M059J (cell line): Measurements from ENCODE around the gene SPATA25. TPM values are rescaled to one million over a fixed set of nuclear protein-coding genes. Genes with fewer than 3 reads are reported as not detected.
"Not testable (repeated sequence)": the region's sequence is repeated elsewhere in the genome, so short reads cannot be mapped to it uniquely, and the experiment has no call there.

Experiments
- DNase-seq: peaks from one replicate; pipeline ENCODE4 v3.0.0-alpha.2; 2012; ENCODE audit warnings: low read depth
- total RNA-seq: library from RNA; depleted of rRNA; stranded (reverse); fragments of >200 nt; shearing (Covaris generic); gene quantifications from 2 replicates; pipeline ENCODE4 v1.2.3, GENCODE V29; 2014; rRNA removed

The SPATA25 gene, protein sequence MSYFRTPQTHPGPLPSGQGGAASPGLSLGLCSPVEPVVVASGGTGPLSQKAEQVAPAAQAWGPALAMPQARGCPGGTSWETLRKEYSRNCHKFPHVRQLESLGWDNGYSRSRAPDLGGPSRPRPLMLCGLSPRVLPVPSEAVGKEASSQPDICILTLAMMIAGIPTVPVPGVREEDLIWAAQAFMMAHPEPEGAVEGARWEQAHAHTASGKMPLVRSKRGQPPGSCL
- 0.52 TPM in 1 of 2 replicates, not detected in the other for total RNA-seq

DNA sequence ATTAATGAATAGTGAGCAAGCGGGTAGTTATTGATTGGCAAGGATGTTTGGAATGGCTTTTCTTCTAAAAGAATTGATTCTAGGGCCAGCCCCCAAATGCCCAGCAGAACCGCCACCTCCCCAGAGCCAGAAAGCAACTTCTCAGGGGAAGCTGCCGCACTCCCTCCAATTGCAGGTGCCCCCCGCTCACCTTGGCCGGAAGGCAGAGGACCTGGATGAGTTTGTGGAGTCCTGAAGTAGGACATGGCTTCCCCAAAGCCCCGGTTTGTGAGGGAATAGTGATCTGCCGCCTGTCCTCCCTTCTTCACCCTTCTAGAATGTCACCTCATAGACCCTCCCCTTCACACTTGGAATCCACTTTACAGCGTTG is at the start of gene SPATA25:
SPATA25 (minus strand) TSS at position 277 of the 370 bp plus-strand sequence; CDS start at position 245, 32 bp downstream.
- DNase-seq, result no peak

DNA sequence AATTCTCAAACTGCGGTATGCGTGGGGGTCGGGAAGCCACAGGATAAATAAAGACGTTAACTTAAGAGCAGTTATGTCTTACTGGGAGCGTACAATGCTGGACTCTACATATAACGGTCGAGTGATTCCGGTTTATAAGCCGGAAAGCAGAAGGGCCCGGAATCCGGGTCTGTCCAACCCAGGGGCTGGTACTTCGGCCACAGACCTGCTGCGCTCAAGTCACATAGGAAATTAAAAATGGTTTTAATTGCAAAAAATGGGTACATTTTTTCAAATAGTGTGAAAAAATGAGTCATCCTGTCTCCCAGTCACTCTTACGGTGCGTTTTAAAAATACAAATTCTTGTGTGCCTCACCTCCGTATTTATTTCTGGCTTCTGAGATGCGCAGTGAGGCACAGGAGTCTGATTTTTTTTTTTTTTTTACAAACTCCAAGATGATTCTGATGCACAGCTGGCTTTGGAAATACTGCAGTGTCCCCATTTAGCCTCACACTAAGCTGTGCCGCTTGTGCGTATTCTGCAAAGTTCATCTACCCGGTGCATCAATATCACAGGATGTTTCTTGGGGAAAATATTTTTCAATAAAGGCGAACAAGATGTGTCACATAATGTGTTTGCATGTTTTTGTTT is 48.1 kb upstream of the SPATA25 start:
- no peak for DNase-seq

DNA sequence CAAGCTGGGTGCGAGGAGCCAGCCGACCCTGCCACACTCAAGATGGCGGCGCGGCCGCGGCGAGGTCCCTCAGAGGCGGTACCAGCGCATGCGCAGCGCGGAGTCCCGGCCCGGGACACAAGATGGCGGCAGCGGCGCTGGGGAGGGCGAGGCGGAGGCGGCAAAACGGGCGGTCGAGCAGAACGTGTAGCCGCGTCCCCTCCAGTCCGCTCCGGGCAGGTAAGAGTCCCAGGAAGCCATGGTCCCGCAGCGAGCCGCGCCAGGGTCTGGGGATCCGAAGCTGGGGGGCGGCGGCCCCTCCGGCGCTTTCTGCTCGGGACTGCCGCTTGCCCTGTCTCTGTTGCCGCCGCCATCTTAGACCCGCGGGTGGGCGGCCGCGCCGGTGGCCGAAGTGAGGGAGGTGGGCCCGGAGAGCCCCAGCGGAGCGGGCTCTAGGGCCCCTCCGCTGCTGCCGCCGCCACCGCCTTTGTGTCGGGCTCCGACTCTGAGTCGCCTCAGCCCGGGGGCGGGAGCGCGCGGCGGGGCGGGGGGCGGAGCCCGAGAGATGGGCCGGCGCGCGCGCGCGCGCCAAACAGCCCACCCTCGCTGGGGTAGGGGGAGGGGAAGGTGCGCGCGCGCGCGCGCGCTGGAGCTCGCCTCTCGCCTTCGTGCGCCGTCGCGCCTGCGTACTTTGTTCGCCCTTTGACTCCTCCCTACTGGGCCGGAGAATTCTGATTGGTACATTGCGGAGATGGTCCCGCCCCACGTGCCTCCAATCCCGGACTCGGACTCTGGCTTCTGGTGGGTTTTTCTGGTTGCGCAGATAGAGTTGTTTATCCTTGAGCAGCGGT is 47.4 kb upstream of the SPATA25 start, which contains the start of gene PCIF1:
PCIF1 (plus strand) TSS at position 98 of the 830 bp plus-strand sequence. CDS start 4,317 bp downstream, outside the sequence.
- peak; percentile 98 for DNase-seq

DNA sequence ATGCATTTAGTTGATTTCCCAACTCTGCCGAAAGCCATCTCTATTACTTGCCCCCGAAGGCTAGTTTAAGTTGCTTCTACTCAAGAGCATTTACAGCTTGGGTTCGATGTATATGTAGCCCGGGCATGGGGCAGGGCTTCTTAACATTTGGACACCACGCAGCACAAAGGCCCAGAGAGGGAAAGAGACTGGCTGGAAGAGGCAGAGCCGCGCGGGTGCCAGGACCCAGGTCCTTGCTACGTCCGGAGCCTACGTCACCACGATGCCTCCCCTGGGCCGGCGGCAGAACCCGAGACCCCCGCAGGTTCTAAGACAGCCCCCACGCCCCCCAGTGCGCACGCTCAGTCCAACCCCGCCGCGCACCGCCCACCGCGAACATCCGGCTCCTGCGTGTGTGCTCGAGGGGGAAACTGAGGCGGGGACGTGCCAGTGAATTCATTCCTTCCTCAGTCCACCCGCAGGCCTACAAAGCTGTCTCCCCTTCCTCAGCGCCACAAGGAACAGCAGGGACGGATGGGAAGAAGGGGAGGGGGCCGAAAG is 46.7 kb upstream of the SPATA25 start:
- DNase-seq, result peak; percentile 45

DNA sequence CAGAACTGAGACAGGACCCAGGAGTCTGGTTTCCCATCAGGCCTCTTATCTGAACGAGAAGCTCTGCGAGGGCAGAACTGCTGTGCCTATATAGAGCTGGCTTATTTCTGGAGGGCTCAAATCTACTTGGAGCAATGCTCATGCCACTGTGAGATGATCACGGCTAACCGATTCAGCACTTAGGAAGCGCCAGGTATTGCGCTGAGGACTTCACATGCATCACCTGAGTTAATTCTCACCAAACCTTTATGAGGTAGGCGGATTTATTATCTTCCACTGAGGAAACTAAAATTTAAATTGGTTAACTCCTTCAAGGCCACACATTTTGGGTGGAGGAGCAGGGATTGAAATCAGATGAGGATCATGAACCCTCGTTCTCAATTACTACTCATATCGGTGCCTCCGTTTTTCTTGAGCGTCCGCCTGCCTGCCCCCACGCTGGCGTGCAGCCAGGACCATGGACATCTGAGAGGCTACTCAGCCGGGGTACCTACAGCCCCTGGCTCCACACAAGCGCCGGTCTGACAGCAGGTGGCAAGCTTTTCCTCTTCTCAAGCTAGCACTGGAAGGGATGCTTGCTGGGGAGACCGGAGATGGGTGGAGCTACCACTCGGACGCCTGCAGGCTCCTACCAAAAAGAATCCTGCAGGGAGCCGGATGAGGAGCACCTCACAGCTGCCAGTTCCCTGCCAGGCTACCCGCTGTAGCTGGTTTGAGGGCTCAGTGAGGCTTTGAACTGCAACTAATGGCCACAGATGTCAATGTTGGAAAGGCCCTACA is 46.0 kb upstream of the SPATA25 start:
- DNase-seq, result peak; percentile 71

DNA sequence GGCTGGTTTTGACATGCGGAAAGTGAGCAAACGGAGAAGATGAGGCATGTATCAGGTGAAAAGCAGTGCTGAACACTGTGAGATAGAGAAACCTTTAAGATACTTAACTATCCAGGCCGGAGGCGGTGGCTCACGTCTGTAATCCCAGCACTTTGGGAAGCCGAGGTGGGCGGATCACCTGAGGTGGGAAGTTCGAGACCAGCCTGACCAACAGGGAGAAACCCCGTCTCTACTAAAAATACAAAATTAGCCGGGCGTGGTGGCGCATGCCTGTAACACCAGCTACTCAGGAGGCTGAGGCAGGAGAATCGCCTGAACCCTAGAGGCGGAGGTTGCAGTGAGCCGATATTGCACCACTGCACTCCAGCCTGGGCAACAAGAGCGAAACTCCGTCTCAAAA is 44.3 kb upstream of the SPATA25 start:
- not testable (repeated sequence) for DNase-seq

DNA sequence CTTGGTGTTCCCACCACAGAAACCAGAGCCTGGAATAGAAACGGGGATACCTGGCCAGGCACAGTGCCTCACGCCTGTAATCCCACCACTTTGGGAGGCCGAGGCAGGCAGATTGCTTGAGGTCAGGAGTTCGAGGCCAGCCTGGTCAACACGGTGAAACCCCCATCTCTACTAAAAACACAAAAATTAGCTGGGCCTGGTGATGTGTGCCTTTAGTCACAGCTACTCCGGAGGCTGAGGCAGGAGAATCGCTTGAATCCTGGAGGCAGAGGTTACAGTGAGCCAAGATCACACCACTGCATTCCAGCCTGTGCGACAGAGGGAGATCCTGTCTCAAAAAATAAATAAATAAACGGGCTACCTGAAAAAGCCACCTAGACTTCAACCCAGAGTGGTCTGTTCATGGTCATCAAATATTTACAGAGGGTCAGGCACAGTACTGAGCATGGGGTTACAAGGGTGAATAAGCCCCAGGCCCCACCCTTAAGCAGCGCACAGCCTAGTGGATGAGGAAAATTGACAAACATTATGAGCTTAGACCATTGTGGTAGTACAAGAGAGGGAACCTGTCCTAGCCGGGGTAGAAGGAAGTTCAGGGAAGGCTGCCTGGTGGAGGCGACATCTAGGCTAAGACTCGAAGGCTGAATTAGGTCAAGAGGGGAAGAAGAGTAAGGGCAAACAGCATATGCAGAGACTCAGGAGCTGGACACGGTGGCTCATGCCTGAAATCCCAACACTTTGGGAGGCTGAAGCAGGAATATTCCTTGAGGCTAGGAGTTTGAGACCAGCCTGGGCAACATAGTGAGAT is 39.9 kb upstream of the SPATA25 start:
- no peak for DNase-seq

DNA sequence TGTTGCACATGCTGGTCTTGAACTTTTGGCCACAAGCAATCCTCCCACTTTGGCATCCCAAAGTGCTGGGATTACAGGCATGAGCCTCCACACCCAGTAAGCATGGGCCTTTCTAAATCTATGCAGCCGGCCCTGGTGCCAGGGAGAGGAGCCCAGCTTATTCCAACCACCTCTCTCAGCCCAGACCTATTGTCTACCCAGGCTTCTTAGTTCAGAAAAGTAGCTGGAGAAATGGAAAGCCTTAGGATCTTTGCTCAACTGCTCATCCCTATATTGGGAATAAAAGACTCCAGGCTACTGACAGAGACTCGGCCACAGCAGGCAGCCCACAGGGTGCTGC is 39.3 kb upstream of the SPATA25 start:
- DNase-seq, result no peak

DNA sequence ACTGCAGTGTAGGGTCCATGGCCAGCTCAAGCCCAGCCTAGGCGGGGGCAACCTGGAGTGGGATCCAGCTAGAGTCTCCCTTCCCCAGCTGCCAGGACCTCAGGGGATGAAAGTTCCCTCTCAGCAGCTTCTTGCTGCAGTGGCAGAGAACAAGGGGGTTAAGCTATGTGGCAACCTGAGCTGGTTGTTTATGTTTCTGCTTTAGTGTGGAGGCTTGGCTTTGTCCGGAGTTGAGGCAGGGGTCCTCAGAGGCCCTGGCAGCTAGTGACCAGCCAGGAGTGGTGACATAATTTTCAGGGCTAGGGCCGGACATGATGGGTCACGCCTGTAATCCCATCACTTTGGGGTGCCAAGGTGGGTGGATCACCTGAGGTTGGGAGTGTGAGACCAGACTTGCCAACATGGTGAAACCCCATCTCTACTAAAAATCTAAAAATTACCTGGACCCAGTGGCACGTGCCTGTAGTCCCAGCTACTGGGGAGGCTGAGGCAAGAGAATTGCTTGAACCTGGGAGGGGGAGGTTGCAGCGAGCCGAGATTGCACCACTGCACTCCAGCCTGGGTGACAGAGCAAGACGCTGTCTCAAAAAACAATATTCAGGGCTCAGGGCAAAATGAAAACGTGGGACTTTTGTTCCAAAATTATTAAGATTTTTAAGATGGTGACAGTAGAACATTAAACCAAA is 38.5 kb upstream of the SPATA25 start:
- DNase-seq, result no peak

DNA sequence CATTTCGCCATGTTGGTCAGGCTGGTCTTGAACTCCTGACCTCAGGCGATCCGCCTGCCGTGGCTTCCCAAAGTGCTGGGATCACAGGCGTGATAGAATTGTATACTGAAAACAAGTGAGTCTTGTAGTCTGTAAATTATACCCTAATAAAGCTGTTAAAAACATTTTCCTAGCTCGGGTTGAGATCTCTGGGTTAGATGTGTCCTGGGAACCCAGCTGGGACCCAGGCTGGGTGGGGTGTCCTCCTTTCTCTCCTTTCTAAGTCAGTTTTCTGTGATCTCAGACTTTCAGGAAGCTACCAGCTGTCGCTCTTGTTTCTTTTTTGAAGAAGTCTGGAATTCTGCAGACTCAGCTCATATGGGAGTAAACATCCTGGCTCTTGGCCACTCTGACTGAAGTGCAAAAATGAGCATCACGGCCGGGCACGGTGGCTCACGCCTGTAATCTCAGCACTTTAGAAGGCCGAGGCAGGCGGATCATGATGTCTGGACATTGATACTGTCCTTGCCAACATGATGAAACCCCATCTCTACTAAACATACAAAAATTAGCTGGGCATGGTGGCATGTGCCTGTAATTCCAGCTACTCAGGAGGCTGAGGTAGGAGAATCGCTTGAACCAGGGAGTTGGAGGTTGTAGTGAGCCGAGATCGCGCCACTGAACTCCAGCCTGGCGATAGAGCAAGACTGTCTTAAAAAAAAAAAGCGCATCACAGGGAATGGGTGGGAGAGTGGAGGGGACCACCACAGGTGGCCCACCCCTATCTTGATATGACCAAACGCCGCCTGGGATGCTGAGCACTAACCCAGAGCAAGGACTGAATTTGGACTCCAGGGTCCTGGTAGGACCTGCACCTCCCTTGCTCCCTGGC is 37.2 kb upstream of the SPATA25 start:
- peak; percentile 52 for DNase-seq

DNA sequence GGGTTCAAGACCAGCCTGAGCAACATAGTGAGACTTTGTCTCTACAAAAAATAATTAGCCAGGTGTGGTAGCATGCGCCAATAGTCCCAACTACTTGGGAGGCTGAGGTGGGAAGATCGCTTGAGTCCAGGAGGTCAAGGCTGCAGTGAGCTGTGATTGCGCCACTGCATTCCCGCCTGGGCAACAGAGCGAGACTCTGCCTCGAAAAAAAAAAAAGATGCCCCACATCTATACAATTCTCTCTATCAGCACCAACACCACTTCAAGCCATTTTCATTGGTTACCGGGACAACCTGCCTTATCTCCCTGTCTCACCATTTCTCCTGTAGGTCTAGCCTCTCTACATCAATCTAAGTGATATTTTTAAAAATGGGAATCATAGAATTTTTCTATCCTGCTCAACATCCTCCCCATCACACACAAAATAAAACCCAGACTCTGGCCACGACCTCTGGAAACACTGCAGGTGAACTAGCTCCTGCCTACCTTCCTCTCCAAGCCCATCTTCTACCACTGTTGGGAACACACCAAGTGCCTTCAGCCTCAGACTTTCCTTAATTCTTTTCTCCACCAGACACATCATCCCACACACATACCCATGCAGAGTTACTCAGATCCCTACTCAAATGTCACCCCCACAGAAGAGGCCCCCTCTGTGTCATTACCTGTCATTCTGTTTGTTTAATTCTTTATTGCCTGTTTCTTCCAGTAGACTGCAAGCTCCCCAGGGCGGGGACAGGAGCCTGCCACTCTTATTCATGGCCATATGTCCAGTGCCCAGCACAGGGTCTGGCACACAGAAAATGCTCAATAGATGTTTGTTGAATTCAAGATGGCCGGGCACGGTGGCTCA is 34.1 kb upstream of the SPATA25 start:
- no peak for DNase-seq

DNA sequence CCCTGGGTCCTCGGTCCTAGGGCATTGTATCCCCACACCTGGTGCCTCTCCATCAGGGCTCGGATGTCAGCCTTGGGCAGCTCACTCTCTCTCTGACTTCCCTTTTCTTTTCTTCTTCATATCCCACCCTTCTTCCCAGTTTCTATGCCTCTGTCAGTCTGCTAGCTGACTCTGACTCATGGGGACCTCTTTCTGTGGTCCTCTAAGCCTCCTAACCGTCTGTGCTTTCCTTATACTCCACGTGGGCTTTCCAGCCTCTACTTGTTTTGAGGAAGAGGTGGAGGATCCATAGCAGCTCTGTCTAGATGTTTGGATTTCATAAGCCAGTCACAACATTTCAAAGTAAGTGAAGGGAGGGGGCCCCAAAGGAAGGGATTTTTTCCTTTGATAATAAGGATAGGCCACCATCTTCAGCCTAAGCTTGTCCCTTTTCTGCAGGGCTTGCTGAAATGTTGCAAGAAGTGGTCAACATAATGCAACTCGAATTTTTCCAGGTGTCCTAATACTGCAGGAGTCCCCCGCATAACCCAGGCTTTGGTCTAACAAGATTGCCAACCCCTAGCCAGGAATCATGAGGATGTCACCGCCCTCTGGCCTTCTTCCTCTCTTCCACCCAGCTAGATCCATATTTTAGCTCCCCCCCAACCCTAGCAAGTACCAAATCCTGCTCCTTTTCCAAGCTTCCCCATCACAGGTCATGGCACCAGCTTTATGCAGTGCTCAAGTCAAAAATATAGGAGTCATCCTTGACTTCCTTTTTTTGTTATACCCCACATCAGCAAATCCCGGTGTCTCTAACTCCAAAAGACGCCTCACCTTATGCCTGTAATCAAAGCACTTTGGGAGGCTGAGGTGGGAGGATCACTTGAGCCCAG is 33.3 kb upstream of the SPATA25 start:
- DNase-seq, result no peak

DNA sequence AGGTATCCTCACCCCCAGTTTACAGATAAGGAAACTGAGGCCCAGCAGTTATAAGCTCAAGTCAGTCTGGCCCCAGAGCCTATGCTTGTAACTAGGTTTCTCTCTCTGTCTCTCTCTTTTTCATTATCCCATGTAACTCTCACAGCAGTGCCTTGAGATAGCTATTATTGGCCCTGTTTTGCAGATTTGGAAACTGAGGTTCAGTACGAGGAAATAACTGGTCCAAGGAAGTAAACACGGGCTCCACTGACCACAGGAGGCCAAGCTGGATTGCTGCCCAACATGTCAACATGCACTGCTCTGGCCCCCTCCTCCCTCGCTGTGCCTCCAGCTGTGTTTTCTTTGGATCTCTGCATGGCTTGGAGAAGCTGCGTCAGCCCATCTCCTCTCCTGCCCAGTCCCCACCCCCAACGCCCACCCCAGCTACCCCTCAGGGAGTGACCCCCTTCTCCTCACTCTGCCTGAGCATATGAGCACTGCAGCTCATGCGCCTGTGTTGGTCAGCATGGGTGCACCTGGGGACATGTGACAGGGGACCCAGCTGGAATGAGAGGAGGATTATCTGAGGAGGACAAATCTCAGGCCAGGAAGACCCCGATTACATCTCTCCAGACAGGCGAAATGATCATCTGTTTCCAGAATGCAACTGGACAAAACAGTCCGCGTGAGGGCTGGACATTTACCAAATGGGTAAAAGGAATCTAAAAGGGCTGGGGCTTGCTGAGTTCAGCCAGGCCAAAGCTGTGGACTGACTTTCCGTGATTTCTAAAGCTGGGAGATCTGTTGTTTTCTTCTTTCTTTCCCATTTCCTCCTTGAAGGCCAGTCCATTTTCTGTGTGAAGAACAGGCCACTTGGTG is 32.3 kb upstream of the SPATA25 start:
- no peak for DNase-seq

DNA sequence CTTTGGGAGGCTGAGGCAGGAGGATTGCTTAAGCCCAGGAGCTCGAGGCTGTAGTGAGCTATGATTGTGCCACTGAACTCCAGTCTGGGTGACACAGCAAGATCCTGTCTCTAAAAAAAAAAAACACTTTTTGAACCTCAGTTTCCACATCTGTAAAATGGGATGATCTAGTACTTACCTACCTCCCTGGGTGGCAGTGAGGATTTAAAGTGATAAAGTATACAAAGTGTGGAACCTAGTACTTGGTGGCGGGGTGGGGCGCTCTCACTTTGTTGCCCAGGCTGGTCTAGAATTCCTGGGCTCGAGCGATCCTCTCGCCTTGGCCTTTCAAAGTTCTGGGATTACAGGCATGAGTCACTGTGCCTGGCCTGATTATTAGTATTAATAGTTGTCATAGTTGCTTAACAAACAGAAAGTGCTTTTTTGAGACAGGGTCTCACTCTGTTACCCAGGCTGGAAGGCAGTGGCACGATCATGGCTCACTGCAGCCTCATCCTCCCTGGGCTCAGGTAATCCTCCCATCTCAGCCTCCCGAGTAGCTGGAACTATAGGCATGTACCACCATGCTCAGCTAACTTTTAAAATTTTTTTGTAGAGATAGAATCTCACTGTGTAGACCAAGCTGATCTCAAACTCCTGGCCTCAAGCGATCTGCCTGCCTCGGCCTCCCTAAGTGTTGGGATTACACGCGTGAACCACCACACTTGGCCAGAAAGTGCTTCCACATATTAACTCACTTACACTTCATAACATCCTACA is 31.5 kb upstream of the SPATA25 start:
- DNase-seq, result no peak

DNA sequence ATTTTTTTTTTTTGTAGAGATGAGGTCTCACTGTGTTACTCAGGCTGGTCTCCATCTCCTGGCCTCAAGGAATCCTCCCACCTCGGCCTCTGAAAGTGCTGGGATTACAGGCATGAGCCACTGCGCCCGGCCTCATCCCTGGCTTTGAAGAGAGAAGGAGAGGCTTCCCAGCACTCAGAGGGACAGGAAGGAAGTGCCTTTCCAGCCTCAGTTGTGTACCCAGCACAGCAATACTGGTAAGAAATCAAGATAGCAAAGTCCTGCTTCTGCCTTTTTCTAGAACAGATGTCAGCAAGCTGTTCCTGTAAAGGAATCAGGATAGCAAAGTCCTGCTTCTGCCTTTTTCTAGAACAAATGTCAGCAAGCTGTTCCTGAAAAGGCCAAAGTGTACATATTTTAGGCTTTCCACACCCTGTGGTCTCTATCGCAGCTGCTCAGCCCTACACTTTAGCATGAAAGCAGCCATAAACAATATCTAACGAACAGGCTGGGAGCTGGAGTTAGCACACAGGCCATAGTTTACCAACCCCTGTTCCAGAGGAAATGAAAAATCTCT is 30.8 kb upstream of the SPATA25 start:
- DNase-seq, result no peak
